Thoracic aorta (tissue), 2 donors: Measurements from ENCODE around the gene FOSL1. TPM values are rescaled to one million over a fixed set of nuclear protein-coding genes. Genes with fewer than 3 reads are reported as not detected.

Experiments used
- ATAC-seq: fragments of 150-250 bp; one replicate; pipeline ENCODE4 v1.8.0; 2017; ENCODE audit warnings: low read depth; ENCODE audit not compliant: insufficient number of reproducible peaks, low FRiP score
- DNase-seq: peaks from one replicate; pipeline ENCODE4 v3.0.0-alpha.2; 2020; ENCODE audit warnings: low spot score
- H3K27ac ChIP-seq, 2 donors: fragments of 200-600 bp; sonication (generic); 1 replicate in 1 of 2; 2 replicates in 1 of 2; pipeline ENCODE4 v1.5.1; 2016; ENCODE audit warnings: mild to moderate bottlenecking in 2 of 2, moderate library complexity in 2 of 2
- H3K27me3 ChIP-seq: fragments of 200-600 bp; sonication (generic); replicated peaks from 2 replicates; pipeline ENCODE4 v1.6.0; 2016; ENCODE audit warnings: mild to moderate bottlenecking; ENCODE audit not compliant: insufficient read depth
- H3K36me3 ChIP-seq: fragments of 200-600 bp; sonication (generic); one replicate; pipeline ENCODE4 v1.5.1; 2016
- H3K4me1 ChIP-seq, 2 donors: fragments of 200-600 bp; sonication (generic); 1 replicate in 1 of 2; 2 replicates in 1 of 2; pipeline versions ENCODE4 v1.5.1 to v1.6.0; 2016; ENCODE audit warnings: low read depth in 2 of 2, mild to moderate bottlenecking in 1 of 2; ENCODE audit not compliant: control insufficient read depth in 1 of 2
- H3K4me3 ChIP-seq: fragments of 200-600 bp; sonication (generic); 2 replicates; pipeline ENCODE4 v1.5.1; 2016; ENCODE audit warnings: mild to moderate bottlenecking
- H3K9me3 ChIP-seq: fragments of 200-600 bp; sonication (generic); 2 replicates; pipeline ENCODE4 v1.5.1; 2016
- CTCF ChIP-seq: fragments of 200-600 bp; sonication (generic); IDR thresholded peaks from one replicate; pipeline ENCODE4 v1.5.1; 2019; ENCODE audit warnings: antibody characterized with exemption
- total RNA-seq, 2 donors: library from RNA; depleted of rRNA; stranded (reverse); fragments of >200 nt; gene quantifications; one replicate each; pipeline versions ENCODE4 v1.1.0 to v1.2.3, GENCODE V29; 2016

The FOSL1 gene
- 100 to 1,000 TPM in 1 of 2 donors, 10 to 100 TPM in 1; 25.6 to 143 TPM for total RNA-seq

- no peaks in the 10 kb centered on the region for H3K36me3 ChIP-seq
- DNase-seq (peak; percentile 77), ATAC-seq (peak; percentile 80)
- H3K27me3 ChIP-seq: no peaks in the 10 kb centered on the region
- no peak for TF ChIP-seq CTCF
- H3K9me3 ChIP-seq: no peaks in the 10 kb centered on the region
- peak within 1 kb of the TSS; percentile 88 for H3K4me3 ChIP-seq
- H3K27ac ChIP-seq: peak within 1 kb of the TSS; percentile 65 to 77
- H3K4me1 ChIP-seq: peaks cover 5 to 24% of the 10 kb centered on the region in 2 donors
Observed at GRCh38 chr11:65900125-65900898, at the start of gene FOSL1. FOSL1 (minus strand) TSS chr11:65900388; CDS start chr11:65900339, 49 bp downstream.

- Histone ChIP-seq H3K27me3 (no peaks in the 10 kb centered on the region), H3K9me3 (no peaks in the 10 kb centered on the region), H3K4me3 (no peak overlapping the region), H3K4me1 (no peaks in the 10 kb centered on the region), H3K27ac (no peak overlapping the region), H3K36me3 (no peaks in the 10 kb centered on the region)
- no peak for TF ChIP-seq CTCF
- ATAC-seq: no peak
- DNase-seq: no peak
Observed at GRCh38 chr11:65947603-65948125, 47.5 kb upstream of the FOSL1 start.

GRCh38 chr11:65947133-65947532, 46.9 kb upstream of the FOSL1 start:
- Histone ChIP-seq H3K36me3 (no peaks in the 10 kb centered on the region), H3K27me3 (no peaks in the 10 kb centered on the region), H3K27ac (no peak overlapping the region), H3K9me3 (no peaks in the 10 kb centered on the region), H3K4me1 (no peaks in the 10 kb centered on the region), H3K4me3 (no peak overlapping the region)
- DNase-seq (no peak), ATAC-seq (no peak)
- TF ChIP-seq CTCF: no peak

GRCh38 chr11:65946655-65947054, 46.5 kb upstream of the FOSL1 start:
- H3K4me1 ChIP-seq: no peaks in the 10 kb centered on the region

More at GRCh38 chr11:65946655-65947054, 46.5 kb upstream of the FOSL1 start:
- no peaks in the 10 kb centered on the region for H3K27me3 ChIP-seq
- no peak overlapping the region for H3K4me3 ChIP-seq
- ATAC-seq (no peak), DNase-seq (no peak)
- no peaks in the 10 kb centered on the region for H3K36me3 ChIP-seq
- no peak for TF ChIP-seq CTCF
- H3K27ac ChIP-seq: no peak overlapping the region
- no peaks in the 10 kb centered on the region for H3K9me3 ChIP-seq
